Skeletal muscle cell (primary cell): ENCODE data around the gene CELSR2.
"Not testable (repeated sequence)": the region's sequence is repeated elsewhere in the genome, so short reads cannot be mapped to it uniquely, and the experiment has no call there.

Experiments
- DNase-seq: peaks from one replicate; pipeline ENCODE4 v3.0.0-alpha.2; 2010; ENCODE audit warnings: low read depth
- H3K4me3 ChIP-seq: 2 replicates; pipeline ENCODE4 v1.5.1; 2011; ENCODE audit warnings: low read depth, mild to moderate bottlenecking, control low read depth, low read length, moderate library complexity

CELSR2 gene

GRCh38 chr1:109272831-109273547 lies 23.6 kb downstream of the CELSR2 start:
- H3K4me3 ChIP-seq, result no peak overlapping the region
- no peak for DNase-seq

DNA sequence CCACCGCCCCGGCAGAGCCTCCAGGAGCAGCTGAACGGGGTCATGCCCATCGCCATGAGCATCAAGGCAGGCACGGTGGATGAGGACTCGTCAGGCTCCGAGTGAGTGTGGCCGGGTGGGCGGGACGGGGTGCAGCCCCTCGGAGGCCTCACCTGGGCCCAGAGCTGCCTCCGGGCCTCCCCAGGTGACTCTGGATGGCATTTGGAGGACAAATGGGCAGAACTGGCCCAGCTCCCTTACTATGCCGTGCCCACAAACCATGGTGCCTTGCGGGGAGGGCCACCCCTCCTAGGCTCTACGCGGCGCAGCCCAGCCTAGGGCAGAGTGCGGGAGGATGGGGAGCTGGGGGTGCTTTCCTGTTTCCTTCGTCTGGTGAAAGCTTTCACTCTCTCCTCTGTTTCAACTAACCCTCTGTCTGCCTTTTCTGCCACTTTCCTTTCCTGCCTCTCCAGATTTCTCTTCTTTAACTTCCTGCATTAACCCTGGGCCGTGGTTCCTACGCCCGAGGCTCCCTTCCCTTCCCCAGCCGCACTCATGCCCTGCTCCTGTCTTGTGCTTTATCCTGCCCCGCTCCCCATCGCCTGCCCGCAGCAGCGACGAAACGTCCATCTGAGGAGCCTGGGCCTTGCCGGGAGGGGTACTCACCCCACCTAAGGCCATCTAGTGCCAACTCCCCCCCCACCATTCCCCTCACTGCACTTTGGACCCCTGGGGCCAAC lies 24.4 kb downstream of the CELSR2 start:
- no peak overlapping the region for H3K4me3 ChIP-seq
- no peak for DNase-seq

- no peak for DNase-seq
- no peak overlapping the region for H3K4me3 ChIP-seq
Measured at GRCh38 chr1:109274533-109275476, 25.5 kb downstream of the CELSR2 start.

- DNase-seq, result no peak
- H3K4me3 ChIP-seq, result no peak overlapping the region
Measured at GRCh38 chr1:109275706-109276345, 26.5 kb downstream of the CELSR2 start.

GRCh38 chr1:109277434-109278204 lies 28.3 kb downstream of the CELSR2 start:
- H3K4me3 ChIP-seq, result no peak overlapping the region
- no peak for DNase-seq

GRCh38 chr1:109279615-109280278 lies 30.4 kb downstream of the CELSR2 start:
- DNase-seq, result no peak
- no peak overlapping the region for H3K4me3 ChIP-seq

GRCh38 chr1:109280862-109281261 lies 31.5 kb downstream of the CELSR2 start:
- no peak for DNase-seq
- no peak overlapping the region for H3K4me3 ChIP-seq

DNA sequence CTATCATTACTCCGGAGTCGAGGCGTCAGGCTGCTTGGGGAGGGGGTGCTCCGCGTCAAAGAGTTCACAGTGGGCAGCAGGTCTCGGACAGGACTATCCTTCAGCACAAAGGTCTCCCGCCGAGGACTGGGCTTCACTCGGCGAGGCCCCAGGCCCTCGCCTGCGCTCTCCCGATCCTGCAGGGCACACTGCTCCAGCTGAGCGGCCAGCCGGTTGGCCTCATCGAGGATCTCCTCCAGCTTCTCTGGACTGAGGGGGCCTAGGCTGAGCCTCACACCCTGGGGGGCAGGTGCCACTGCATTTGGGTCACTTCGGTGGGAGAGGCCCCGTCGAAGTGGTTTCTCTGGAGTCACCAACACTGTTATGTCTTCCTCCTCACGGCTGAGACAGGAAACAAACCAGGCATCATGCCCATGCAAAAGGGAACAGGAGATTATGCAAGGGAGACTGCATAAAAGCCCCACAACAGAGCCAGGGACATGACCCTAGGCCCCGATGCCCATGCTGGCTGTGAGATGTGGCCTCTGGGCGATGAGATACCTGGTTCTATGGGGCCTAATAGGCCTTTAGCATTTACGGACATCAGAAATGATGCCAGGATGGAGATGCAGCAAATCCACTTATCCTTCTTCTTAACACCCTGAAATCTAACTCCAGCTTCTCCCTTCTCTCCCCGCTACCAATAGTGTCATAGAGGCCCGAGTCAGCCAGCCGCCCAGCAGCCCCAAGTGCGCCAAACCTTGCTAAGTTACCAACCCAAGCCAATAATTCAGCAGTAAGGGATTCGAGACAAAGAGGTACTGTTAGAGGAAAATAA lies 32.5 kb downstream of the CELSR2 start:
- H3K4me3 ChIP-seq, result peak overlapping the region; percentile 69
- DNase-seq, result no peak

DNA sequence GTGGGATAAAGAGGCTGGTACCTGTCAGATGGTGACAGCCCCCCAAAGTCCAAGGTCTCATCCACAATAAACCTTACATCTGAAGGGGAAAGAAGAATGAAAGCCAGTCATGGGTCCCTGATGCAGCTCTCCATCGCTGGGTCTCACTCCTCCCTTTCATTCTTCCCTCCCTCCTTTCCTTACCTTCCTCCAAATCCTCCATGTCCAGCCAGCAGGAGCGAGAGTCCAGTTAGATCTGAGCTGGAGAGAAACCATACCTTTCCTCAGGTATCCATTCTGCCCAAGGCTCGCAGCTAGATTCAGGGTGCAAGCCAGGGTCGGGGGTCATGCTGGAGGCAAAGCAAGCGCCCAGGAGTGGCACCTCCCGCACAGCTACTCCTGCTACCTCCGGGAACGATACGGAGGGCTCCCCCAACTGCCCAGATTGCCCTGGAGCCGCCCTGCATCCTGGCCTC lies 33.2 kb downstream of the CELSR2 start:
- peak overlapping the region; percentile 69 for H3K4me3 ChIP-seq
- DNase-seq, result no peak

DNA sequence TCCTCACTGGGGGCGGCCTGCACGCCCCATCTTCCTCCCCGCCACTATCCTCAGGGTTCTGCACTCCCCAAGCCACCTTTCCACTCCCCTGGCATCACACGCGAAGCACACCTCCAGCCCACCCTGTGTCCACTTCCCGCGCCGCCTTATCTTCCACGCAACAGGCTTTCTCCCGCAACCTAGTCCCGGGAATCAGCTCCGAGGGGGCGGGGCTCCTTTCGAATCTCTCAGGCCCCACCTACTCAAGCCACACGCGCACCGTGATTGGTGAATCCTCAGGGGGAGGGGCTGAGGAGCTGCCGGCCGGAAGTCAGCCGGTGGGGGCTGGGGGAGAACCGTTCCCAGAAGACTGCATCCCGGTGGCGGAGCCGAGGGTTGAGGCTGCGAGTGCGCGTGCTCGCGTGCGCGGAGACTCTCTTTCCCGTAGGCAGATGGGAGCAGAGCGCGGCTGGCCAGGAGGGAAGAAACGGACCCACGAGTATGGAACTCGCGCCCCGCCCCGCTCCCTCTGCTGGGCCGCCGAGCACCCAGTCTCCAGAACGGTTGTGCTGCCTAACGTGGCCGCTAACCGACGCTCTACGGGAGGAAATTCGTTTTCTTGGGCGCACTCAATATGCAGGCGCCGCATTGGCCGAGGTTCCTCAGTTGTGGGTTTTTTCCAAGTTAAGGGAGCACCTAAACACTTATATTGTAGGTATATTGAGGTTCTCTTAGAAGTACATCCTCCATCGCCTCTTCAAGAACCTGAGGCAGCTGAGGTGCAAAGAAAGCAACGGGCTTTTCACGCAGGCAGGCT lies 33.8 kb downstream of the CELSR2 start, which contains the start of gene PSRC1:
TSS of gene PSRC1 (minus strand) at position 194 of the 796 bp plus-strand sequence.
- H3K4me3 ChIP-seq, result peak within 1 kb of the TSS; percentile 69
- DNase-seq, result peak; percentile 88

DNA sequence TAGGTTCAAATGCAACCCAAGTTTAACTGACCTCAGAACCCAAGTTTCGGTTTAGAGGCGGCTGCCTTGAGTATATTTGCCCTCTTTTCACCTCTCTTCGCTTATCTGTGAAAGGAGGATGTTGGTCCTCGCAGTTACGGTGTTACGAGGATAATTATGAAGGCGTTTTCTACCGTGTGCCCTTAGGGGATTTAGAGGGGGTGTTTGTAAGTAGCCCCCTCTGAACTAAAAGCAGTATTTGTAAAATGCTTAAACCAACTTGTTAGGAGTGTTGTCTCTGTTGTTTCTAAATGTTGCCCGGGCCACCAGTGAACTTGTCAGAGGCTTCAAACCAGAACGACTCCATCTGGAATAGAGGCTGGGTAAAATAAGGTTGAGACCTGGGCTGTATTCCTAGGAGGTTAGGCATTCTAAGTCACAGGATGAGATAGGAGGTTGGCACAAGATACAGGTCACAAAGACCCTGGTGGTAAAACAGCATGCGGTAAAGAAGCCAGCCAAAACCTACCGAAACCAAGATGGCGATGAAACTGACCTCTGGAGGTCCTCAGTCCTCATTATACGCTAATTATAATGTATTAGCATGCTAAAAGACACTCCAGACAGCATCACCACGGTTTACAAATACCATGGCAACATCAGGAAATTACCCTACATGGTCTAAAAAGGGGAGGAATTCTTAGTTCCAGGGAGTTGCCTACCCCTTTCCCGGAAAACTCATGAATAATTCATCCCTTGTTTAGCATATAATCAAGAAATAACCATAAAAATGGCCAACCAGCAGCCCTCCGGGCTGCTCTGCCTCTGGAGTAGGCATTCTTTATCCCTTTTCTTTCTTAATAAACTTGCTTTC lies 34.6 kb downstream of the CELSR2 start:
- peak overlapping the region; percentile 69 for H3K4me3 ChIP-seq
- no peak for DNase-seq

DNA sequence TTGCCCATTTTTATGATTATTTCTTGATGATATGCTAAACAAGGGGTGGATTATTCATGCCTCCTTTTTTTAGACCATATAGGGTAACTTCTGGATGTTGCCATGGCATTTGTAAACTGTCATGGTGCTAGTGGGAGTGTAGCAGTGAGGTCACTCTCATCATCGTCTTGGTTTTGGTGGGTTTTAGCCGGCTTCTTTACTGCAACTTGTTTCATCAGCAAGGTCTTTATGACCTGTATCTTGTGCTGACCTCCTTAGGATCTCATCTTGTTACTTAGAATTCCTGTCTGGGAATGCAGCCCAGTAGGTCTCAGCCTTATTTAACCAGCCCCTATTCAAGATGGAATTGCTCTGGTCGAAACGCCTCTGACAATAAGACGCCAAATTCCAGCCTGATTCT lies 37.4 kb downstream of the CELSR2 start:
- H3K4me3 ChIP-seq, DNase-seq: not testable (repeated sequence)

DNA sequence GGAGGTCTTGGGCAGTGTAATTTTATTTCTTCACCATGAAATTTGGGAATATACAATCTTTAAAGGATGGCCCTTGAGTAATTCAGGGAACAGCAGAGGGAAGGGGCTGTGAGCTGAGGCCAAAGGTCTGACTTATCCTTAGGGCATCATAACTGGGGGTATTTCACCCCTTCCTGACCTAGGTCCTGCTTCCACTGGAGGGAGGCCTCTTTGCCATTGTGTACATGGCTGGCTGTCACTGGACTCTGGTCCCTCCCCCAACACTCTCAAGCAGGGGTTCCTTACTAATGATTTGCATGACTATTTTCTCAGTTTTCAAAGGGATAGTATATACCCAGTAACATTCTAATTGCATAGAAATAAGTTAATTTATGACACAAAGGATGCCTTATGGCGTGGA lies 40.8 kb downstream of the CELSR2 start:
- no peak overlapping the region for H3K4me3 ChIP-seq
- DNase-seq, result no peak

DNA sequence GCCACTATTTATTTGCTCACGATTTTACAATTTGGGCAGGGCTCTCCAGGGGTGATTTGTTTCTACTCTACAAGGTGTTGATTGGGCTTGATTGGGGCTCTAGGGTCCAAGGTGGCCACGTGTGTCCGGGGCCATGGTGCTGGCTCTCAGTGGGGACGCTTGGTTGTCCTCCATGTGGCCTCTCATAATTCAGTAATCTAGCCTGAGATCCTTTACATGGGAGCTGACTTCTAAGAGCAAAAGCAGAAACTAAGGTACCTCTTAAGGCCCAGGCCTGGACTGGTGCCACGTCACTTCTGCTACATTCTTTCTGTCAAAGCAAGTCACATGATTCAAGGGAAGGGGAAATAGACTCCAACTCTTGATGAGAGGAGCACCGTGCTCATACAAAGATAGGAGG lies 41.7 kb downstream of the CELSR2 start:
- no peak overlapping the region for H3K4me3 ChIP-seq
- DNase-seq, result no peak

GRCh38 chr1:109292364-109292763 lies 43.0 kb downstream of the CELSR2 start:
- H3K4me3 ChIP-seq, result no peak overlapping the region
- no peak for DNase-seq

DNA sequence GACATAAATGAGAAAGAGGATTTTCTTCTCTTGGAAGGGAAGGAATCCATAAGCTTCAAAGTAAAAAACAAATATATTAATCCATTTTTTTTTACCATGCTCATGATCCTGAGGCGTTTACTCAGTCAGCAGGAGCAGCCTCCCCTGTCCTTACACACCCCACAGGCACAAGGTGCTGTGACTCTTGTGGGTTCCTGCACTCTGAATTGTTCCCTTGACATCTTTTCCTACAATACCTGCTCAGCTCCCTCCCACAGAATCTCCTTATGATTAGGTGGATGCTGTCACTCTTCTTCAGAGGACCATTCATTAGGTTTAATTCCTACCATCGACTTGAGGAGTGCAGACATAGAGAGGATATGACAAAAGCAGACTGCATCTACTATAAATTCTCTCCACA lies 43.7 kb downstream of the CELSR2 start:
- no peak for DNase-seq
- no peak overlapping the region for H3K4me3 ChIP-seq
